ENCODE measurements around the gene TSC22D4.

DNA sequence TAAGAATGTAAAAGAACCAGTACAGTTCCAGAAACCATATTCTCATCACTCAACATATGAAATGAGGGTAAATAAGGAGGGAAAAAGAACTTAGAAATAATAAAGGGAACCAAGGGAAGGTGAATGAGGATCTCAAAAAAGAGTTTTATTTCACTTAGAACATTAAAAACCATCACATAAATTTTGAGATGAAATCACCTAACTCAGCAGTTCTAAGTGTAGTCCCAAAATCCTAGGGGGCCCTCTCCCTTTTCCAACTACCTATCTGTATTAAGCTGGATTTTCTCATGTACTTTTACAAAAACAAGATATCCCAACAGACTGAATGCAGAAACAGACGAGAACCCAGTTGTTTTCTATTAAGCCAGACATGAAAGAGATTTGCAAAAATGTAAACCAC is 53.7 kb downstream of the TSC22D4 start:
- TF ChIP-seq, protein P1, sequence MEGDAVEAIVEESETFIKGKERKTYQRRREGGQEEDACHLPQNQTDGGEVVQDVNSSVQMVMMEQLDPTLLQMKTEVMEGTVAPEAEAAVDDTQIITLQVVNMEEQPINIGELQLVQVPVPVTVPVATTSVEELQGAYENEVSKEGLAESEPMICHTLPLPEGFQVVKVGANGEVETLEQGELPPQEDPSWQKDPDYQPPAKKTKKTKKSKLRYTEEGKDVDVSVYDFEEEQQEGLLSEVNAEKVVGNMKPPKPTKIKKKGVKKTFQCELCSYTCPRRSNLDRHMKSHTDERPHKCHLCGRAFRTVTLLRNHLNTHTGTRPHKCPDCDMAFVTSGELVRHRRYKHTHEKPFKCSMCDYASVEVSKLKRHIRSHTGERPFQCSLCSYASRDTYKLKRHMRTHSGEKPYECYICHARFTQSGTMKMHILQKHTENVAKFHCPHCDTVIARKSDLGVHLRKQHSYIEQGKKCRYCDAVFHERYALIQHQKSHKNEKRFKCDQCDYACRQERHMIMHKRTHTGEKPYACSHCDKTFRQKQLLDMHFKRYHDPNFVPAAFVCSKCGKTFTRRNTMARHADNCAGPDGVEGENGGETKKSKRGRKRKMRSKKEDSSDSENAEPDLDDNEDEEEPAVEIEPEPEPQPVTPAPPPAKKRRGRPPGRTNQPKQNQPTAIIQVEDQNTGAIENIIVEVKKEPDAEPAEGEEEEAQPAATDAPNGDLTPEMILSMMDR (IDR thresholded peaks at IDR 0.05; ENCODE audit: poor library complexity, severe bottlenecking): no peak
- TF ChIP-seq, protein P2, sequence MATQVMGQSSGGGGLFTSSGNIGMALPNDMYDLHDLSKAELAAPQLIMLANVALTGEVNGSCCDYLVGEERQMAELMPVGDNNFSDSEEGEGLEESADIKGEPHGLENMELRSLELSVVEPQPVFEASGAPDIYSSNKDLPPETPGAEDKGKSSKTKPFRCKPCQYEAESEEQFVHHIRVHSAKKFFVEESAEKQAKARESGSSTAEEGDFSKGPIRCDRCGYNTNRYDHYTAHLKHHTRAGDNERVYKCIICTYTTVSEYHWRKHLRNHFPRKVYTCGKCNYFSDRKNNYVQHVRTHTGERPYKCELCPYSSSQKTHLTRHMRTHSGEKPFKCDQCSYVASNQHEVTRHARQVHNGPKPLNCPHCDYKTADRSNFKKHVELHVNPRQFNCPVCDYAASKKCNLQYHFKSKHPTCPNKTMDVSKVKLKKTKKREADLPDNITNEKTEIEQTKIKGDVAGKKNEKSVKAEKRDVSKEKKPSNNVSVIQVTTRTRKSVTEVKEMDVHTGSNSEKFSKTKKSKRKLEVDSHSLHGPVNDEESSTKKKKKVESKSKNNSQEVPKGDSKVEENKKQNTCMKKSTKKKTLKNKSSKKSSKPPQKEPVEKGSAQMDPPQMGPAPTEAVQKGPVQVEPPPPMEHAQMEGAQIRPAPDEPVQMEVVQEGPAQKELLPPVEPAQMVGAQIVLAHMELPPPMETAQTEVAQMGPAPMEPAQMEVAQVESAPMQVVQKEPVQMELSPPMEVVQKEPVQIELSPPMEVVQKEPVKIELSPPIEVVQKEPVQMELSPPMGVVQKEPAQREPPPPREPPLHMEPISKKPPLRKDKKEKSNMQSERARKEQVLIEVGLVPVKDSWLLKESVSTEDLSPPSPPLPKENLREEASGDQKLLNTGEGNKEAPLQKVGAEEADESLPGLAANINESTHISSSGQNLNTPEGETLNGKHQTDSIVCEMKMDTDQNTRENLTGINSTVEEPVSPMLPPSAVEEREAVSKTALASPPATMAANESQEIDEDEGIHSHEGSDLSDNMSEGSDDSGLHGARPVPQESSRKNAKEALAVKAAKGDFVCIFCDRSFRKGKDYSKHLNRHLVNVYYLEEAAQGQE (IDR thresholded peaks at IDR 0.05; ENCODE audit: borderline replicate concordance): no peak
- no peak for TF ChIP-seq EP300 (conservative IDR thresholded peaks at IDR 0.05; ENCODE audit: poor library complexity, severe bottlenecking)
- no peak for TF ChIP-seq POLR2AphosphoS5 (IDR thresholded peaks at IDR 0.05)
